Breast epithelium (tissue), 3 donors: ENCODE measurements around the gene CEP128.

ENCODE experiments used
- POLR2A ChIP-seq: fragments of 450-650 bp; IDR thresholded peaks from one replicate; pipeline ENCODE4 v1.6.1; 2016; ENCODE audit warnings: antibody characterized with exemption, mild to moderate bottlenecking, moderate library complexity
- POLR2AphosphoS5 ChIP-seq, 3 donors: sonication (generic); formaldehyde crosslinking; IDR thresholded peaks; one replicate each; pipeline ENCODE4 v1.6.1; 2017; ENCODE audit warnings: antibody characterized with exemption in 3 of 3
- TF ChIP-seq, protein P1 (sequence below), 3 donors: fragments of 450-650 bp; IDR thresholded peaks; one replicate each; pipeline ENCODE4 v1.5.1; 2016 to 2017; ENCODE audit warnings: antibody characterized with exemption in 3 of 3, mild to moderate bottlenecking in 3 of 3, moderate library complexity in 3 of 3

DNA sequence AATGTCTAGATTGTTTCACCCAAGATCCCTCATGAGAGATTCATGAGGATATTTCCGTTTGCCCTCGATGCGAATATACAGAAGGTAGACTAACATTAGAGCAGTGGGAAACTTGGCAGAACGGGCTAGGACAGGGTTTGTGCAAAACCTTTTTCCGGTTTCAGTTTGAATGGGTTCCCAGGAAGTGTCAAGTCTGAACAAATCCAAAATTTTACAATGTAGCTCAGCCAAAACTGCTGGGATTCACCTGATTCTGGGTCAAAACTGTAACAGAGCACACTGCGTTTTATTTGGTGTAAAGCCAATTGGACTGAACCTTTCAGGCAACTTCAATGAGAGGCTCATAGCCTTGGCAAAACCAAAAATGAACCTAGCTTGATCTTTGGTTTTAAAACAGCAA lies 392.4 kb downstream of the CEP128 start:
- TF ChIP-seq, protein P1, sequence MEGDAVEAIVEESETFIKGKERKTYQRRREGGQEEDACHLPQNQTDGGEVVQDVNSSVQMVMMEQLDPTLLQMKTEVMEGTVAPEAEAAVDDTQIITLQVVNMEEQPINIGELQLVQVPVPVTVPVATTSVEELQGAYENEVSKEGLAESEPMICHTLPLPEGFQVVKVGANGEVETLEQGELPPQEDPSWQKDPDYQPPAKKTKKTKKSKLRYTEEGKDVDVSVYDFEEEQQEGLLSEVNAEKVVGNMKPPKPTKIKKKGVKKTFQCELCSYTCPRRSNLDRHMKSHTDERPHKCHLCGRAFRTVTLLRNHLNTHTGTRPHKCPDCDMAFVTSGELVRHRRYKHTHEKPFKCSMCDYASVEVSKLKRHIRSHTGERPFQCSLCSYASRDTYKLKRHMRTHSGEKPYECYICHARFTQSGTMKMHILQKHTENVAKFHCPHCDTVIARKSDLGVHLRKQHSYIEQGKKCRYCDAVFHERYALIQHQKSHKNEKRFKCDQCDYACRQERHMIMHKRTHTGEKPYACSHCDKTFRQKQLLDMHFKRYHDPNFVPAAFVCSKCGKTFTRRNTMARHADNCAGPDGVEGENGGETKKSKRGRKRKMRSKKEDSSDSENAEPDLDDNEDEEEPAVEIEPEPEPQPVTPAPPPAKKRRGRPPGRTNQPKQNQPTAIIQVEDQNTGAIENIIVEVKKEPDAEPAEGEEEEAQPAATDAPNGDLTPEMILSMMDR (IDR thresholded peaks at IDR 0.05): no peak
- TF ChIP-seq POLR2A: no peak
- no peak for TF ChIP-seq POLR2AphosphoS5 (IDR thresholded peaks at IDR 0.05)
